HL-60 (cell line): ENCODE measurements around the gene ZFAND3.

Experiments used
- GABPA ChIP-seq: IDR thresholded peaks from 2 replicates; pipeline ENCODE4 v1.6.1; 2012; ENCODE audit warnings: low read depth
- POLR2AphosphoS5 ChIP-seq: IDR thresholded peaks from 2 replicates; pipeline ENCODE4 v1.6.1; 2012; ENCODE audit warnings: low read depth
- TF ChIP-seq, protein P1 (sequence below): IDR thresholded peaks from one replicate; pipeline ENCODE4 v1.5.1; 2011; ENCODE audit warnings: low read length, control low read depth, inconsistent platforms; ENCODE audit not compliant: insufficient read depth
- TF ChIP-seq, protein P2 (sequence below): IDR thresholded peaks from 2 replicates; pipeline ENCODE4 v1.6.1; 2012; ENCODE audit warnings: low read depth; ENCODE audit not compliant: insufficient replicate concordance

- TF ChIP-seq, protein P1, sequence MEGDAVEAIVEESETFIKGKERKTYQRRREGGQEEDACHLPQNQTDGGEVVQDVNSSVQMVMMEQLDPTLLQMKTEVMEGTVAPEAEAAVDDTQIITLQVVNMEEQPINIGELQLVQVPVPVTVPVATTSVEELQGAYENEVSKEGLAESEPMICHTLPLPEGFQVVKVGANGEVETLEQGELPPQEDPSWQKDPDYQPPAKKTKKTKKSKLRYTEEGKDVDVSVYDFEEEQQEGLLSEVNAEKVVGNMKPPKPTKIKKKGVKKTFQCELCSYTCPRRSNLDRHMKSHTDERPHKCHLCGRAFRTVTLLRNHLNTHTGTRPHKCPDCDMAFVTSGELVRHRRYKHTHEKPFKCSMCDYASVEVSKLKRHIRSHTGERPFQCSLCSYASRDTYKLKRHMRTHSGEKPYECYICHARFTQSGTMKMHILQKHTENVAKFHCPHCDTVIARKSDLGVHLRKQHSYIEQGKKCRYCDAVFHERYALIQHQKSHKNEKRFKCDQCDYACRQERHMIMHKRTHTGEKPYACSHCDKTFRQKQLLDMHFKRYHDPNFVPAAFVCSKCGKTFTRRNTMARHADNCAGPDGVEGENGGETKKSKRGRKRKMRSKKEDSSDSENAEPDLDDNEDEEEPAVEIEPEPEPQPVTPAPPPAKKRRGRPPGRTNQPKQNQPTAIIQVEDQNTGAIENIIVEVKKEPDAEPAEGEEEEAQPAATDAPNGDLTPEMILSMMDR = no peak
- TF ChIP-seq, protein P2, sequence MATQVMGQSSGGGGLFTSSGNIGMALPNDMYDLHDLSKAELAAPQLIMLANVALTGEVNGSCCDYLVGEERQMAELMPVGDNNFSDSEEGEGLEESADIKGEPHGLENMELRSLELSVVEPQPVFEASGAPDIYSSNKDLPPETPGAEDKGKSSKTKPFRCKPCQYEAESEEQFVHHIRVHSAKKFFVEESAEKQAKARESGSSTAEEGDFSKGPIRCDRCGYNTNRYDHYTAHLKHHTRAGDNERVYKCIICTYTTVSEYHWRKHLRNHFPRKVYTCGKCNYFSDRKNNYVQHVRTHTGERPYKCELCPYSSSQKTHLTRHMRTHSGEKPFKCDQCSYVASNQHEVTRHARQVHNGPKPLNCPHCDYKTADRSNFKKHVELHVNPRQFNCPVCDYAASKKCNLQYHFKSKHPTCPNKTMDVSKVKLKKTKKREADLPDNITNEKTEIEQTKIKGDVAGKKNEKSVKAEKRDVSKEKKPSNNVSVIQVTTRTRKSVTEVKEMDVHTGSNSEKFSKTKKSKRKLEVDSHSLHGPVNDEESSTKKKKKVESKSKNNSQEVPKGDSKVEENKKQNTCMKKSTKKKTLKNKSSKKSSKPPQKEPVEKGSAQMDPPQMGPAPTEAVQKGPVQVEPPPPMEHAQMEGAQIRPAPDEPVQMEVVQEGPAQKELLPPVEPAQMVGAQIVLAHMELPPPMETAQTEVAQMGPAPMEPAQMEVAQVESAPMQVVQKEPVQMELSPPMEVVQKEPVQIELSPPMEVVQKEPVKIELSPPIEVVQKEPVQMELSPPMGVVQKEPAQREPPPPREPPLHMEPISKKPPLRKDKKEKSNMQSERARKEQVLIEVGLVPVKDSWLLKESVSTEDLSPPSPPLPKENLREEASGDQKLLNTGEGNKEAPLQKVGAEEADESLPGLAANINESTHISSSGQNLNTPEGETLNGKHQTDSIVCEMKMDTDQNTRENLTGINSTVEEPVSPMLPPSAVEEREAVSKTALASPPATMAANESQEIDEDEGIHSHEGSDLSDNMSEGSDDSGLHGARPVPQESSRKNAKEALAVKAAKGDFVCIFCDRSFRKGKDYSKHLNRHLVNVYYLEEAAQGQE = no peak
- TF ChIP-seq POLR2AphosphoS5 (no peak), GABPA (no peak)
Measured at GRCh38 chr6:38018755-38019165, 199.2 kb downstream of the ZFAND3 start.
